Transverse colon (tissue), 4 donors: ENCODE measurements around the gene CBLN4. TPM values are rescaled to one million over a fixed set of nuclear protein-coding genes. Genes with fewer than 3 reads are reported as not detected.

Source experiments
- DNase-seq: peaks from one replicate; pipeline ENCODE4 v3.0.0-alpha.2; 2019
- H3K27ac ChIP-seq, 4 donors: fragments of 200-600 bp; sonication (generic); 2 replicates each; pipeline ENCODE4 v1.5.1; 2016 to 2018; ENCODE audit warnings: inconsistent platforms in 4 of 4
- H3K27me3 ChIP-seq: fragments of 200-600 bp; sonication (generic); 2 replicates; pipeline ENCODE4 v1.5.1; 2017; ENCODE audit warnings: inconsistent platforms
- H3K36me3 ChIP-seq, 4 donors: fragments of 200-600 bp; sonication (generic); 2 replicates each; pipeline ENCODE4 v1.5.1; 2017 to 2019; ENCODE audit warnings: inconsistent platforms in 4 of 4
- H3K4me1 ChIP-seq, 4 donors: fragments of 200-600 bp; sonication (generic); 2 replicates each; pipeline ENCODE4 v1.5.1; 2017 to 2020; ENCODE audit warnings: inconsistent platforms in 4 of 4
- H3K4me3 ChIP-seq, 4 donors: fragments of 200-600 bp; sonication (generic); 1 replicate in 1 of 4; 2 replicates in 3 of 4; pipeline versions ENCODE4 v1.5.1 to v1.6.1; 2017 to 2019; ENCODE audit warnings: inconsistent platforms in 4 of 4
- H3K9me3 ChIP-seq, 2 donors: fragments of 200-600 bp; sonication (generic); 2 replicates each; pipeline ENCODE4 v1.5.1; 2017 to 2019; ENCODE audit warnings: inconsistent platforms in 2 of 2
- CTCF ChIP-seq, 5 experiments: fragments of 200-600 bp in 3 of 5; fragments of 450-650 bp in 2 of 5; sonication (generic) in 3 of 5; IDR thresholded peaks; 1 replicate in 2 of 5; 2 replicates in 3 of 5; pipeline ENCODE4 v1.5.1; 2016 to 2017; ENCODE audit warnings: antibody characterized with exemption in 5 of 5, inconsistent platforms in 3 of 5, mild to moderate bottlenecking in 2 of 5, moderate library complexity in 1 of 5
- EP300 ChIP-seq: sonication (generic); formaldehyde crosslinking; IDR thresholded peaks from one replicate; pipeline ENCODE4 v1.6.1; 2017; ENCODE audit warnings: antibody characterized with exemption, low read depth
- POLR2A ChIP-seq: fragments of 450-650 bp; IDR thresholded peaks from one replicate; pipeline ENCODE4 v1.6.1; 2016; ENCODE audit warnings: antibody characterized with exemption, mild to moderate bottlenecking, moderate library complexity
- POLR2AphosphoS5 ChIP-seq, 3 donors: sonication (generic); formaldehyde crosslinking; IDR thresholded peaks; one replicate each; pipeline ENCODE4 v1.6.1; 2016; ENCODE audit warnings: antibody characterized with exemption in 3 of 3
- WGBS, 2 donors: methylation state at CpG; one replicate each; pipeline ENCODE4 v1.1.5; 2018; ENCODE audit warnings: low coverage in 1 of 2; 5-methylcytosine and 5-hydroxymethylcytosine counted together
- in situ Hi-C, 4 donors: fragments of 200-750 bp; cut with MboI; loops; one replicate each; pipeline versions ENCODE4 v1.15.0 to v1.15.1; 2017; ENCODE audit warnings: low sequenced_read_pairs in 3 of 4, low pct_ligation_motif_present in 1 of 4, low pct_unique_long_range_greater_than_20kb in 1 of 4
- intact Hi-C: fragments of 100-400 bp; cut with DNase I; formaldehyde crosslinking; loops from one replicate; pipeline ENCODE4 v1.15.1; 2023; ENCODE audit warnings: low total_unique reads
- total RNA-seq, 4 donors: library from RNA; depleted of rRNA; stranded (reverse); fragments of >200 nt; gene quantifications; one replicate each; pipeline ENCODE4 v1.1.0, GENCODE V29; 2016

Gene CBLN4
- total RNA-seq, 4 donors from 2014 or later: 0.14 TPM; not detected in 3

GRCh38 chr20:55964790-55965189 lies 40.5 kb downstream of the CBLN4 start:
- intact Hi-C loops: no loop called here
- Histone ChIP-seq H3K27me3 (no peaks in the 10 kb centered on the region), H3K9me3 (no peaks in the 10 kb centered on the region), H3K4me1 (no peaks in the 10 kb centered on the region), H3K36me3 (no peaks in the 10 kb centered on the region), H3K4me3 (no peak overlapping the region), H3K27ac (no peak overlapping the region)
- DNase-seq: no peak
- 50 to 55% methylated on average over 1 of the region's 1 CpG for WGBS, 2 donors
- no peak for TF ChIP-seq CTCF (IDR thresholded peaks at IDR 0.05)
- no peak for TF ChIP-seq EP300
- TF ChIP-seq POLR2AphosphoS5 (IDR thresholded peaks at IDR 0.05): no peak
- in situ Hi-C loops: no loop called here

GRCh38 chr20:55961376-55962330 lies 43.7 kb downstream of the CBLN4 start:
- no peak for DNase-seq

GRCh38 chr20:55953201-55953600 lies 52.1 kb downstream of the CBLN4 start:
- H3K4me3 ChIP-seq: no peak overlapping the region
- TF ChIP-seq CTCF (IDR thresholded peaks at IDR 0.05) (no peak), EP300 (no peak), POLR2AphosphoS5 (IDR thresholded peaks at IDR 0.05) (no peak), POLR2A (no peak)
- H3K9me3 ChIP-seq: no peaks in the 10 kb centered on the region
- intact Hi-C loops: no loop called here
- H3K27ac ChIP-seq: no peak overlapping the region
- H3K4me1 ChIP-seq: no peaks in the 10 kb centered on the region
- WGBS, 2 donors: 76% methylated on average over 2 of the region's 2 CpGs; no CpG with 5 or more reads in 1 of the 2 donors
- in situ Hi-C loops: no loop called here
- H3K36me3 ChIP-seq: no peaks in the 10 kb centered on the region
- H3K27me3 ChIP-seq: no peaks in the 10 kb centered on the region
- no peak for DNase-seq

More at GRCh38 chr20:55961376-55962330, 43.7 kb downstream of the CBLN4 start:
- no peak overlapping the region for H3K4me3 ChIP-seq
- WGBS, 2 donors: 61 to 69% methylated on average over 4 to 5 of the region's 5 CpGs
- in situ Hi-C loops: no loop called here
- H3K27ac ChIP-seq: no peak overlapping the region
- intact Hi-C loops: no loop called here
- H3K9me3 ChIP-seq: no peaks in the 10 kb centered on the region
- TF ChIP-seq POLR2AphosphoS5 (IDR thresholded peaks at IDR 0.05): no peak
- TF ChIP-seq CTCF (IDR thresholded peaks at IDR 0.05): no peak
- no peaks in the 10 kb centered on the region for H3K4me1 ChIP-seq
- no peaks in the 10 kb centered on the region for H3K36me3 ChIP-seq
- H3K27me3 ChIP-seq: no peaks in the 10 kb centered on the region

- Histone ChIP-seq H3K36me3 (no peaks in the 10 kb centered on the region), H3K9me3 (no peaks in the 10 kb centered on the region), H3K27ac (no peak overlapping the region), H3K27me3 (no peaks in the 10 kb centered on the region), H3K4me1 (no peaks in the 10 kb centered on the region), H3K4me3 (no peak overlapping the region)
- TF ChIP-seq CTCF (IDR thresholded peaks at IDR 0.05): no peak
- WGBS, 2 donors: 74 to 78% methylated on average over 5 of the region's 5 CpGs
- DNase-seq: no peak
- intact Hi-C loops: no loop called here
- in situ Hi-C loops: no loop called here
These were observed 57.6 kb downstream of the CBLN4 start for GRCh38 chr20:55947701-55948100.

Other genes starting within 250 kb of the CBLN4 start
- not detected for gene MC3R, start 243.2 kb upstream of the CBLN4 start, total RNA-seq